GM18517 (cell line): ENCODE measurements around the gene SET.
A peak's percentile ranks its signal among the peaks of the same experiment; 100 is the strongest.
"Not testable (repeated sequence)": the region's sequence is repeated elsewhere in the genome, so short reads cannot be mapped to it uniquely, and the experiment has no call there.

Experiments used
- ATAC-seq: cut with Tn5 transposase; IDR thresholded peaks from one replicate; pipeline ENCODE4 v1.9.1; 2021; ENCODE audit warnings: mild to moderate bottlenecking, moderate library complexity; ENCODE audit not compliant: unreplicated experiment

SET gene, protein sequence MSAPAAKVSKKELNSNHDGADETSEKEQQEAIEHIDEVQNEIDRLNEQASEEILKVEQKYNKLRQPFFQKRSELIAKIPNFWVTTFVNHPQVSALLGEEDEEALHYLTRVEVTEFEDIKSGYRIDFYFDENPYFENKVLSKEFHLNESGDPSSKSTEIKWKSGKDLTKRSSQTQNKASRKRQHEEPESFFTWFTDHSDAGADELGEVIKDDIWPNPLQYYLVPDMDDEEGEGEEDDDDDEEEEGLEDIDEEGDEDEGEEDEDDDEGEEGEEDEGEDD

DNA sequence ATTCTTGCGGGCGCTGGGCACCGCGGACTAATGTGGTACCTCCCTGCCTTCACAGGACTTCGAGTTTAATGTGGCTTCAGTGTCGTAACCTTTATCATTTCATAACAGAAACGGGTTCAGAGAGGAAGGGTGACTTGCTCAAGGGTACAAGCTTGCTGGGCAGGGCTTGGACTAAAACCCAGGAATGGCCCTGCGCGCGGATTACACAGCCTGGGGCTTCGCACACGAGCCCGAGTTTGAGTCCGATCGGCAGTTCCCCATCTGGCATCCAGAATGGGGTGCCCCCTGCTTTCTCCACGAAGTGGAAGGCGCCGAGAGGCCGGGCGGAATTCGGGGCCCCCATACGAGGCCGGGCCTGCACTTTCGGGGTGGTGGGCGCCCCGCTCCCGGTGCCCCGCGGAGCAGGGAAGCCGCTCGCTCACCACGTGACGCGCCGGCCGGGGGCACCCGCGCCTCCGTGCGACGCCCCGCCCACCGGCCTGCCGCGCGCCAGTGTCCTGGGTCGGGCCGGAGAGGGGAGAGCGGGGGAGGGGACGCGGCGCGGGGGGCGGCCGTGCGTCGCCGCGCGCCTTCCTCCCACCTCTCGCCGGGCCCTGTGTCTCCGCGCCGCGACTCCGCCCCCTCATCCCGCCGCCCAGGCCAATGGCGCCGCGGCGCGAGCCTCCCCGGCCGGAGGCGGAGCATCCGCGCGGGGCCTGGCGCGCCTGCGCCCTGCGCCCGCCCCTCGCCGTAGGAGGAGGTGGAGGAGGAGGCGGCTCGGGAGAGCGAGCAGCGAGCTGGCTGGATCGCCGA, at the start of gene SET:
Gene SET, plus strand, starts transcription at position 722 of the 792 bp plus-strand sequence. CDS start 361 bp downstream, outside the sequence.
- ATAC-seq = peak; percentile 49

GRCh38 chr9:128640603-128641002, 48.4 kb upstream of the SET start:
- ATAC-seq = no peak

DNA sequence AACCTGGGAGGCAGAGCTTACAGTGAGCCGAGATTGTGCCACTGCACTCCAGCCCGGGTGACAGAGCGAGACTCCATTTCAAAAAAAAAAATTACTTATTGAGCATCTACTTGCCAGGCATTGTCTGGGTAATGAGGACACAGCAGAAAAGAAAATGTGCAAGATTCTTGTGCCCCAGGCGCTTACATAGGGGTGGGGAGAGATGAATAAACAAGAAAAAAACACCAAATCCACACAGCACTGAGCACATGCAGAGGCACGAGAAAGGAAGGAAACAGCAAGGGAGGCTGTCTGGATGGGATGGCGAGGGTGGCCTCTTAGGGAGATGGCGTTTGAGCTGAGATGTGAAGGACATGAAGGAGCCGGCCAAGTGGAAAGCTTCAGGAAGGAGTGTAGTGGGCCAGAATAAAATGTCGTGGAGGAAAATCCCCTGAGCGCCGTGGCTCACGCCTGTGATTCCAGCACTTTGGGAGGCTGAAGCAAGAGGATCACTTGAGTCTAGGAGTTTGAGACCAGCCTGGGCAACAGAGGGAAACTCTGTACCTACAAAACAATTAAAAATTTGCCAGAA, 46.3 kb upstream of the SET start:
- ATAC-seq = no peak

- ATAC-seq = peak; percentile 66
Observed at GRCh38 chr9:128643519-128644300, 45.3 kb upstream of the SET start.

GRCh38 chr9:128648206-128648605, 40.8 kb upstream of the SET start:
- ATAC-seq = not testable (repeated sequence)

- no peak for ATAC-seq
Observed at GRCh38 chr9:128651798-128652197, 37.2 kb upstream of the SET start.

- ATAC-seq = no peak
Observed at GRCh38 chr9:128653908-128654307, 35.1 kb upstream of the SET start.

DNA sequence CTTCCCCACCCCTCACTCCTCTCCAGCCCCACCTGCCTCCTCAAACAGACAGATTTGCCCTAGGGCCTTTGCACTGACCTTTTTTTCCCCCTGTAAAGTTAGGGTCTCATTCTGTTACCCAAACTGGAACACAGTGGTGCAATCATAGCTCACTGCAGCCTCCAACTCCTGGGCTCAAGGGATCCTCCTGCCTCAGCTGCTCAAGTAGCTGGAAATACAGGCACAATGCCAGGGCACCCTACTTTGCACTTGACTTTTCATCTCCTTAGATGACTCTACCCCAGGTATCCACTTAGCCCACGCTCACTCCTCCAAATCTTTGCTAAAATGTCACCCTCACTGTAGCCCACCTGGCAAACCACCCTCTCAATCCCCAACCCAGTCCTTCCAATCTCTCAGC, 34.5 kb upstream of the SET start:
- ATAC-seq = no peak

DNA sequence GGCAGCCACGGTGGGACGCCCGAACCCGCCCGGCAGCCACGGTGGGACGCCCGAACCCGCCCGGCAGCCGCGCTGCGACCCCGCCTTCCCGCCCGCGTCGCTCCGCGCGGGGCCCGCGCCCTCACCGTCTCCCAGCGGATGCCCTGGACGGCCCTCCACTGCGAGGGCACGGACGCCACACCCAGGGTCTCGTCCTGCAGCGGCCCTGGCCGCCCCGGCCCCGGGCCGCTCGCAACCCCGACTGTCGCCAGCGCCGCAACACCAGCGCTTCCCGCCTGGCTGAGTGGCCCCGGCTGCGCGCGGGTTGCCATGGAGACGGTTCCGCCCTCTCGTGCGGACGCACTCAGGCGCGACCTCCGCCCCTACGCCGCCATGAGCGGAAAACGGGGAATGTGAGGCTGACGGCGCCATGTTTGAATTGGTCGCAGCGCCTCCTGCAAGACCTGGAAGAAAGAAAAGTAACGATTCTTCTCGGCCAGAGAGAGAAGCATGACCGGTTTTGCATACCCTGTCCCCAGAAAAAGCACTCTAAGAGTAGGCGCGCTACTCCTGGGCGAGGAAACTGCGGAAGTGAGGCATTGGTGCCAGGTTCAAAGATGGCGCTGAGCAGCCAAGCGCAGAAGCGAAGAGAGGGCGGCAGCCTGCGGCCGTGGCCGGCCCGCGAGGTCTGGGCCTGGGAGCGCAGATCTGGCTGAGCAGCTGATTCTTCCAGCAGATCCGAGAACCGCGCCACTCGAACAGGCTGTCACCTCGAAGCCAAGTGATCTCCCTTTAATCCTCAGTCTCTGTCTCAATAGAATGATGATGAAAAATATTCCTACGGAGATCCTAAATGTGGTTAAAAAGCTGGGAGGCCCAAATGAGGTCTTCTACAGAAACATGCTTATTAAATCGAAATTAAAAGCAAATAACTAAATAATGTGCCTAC, 32.3 kb upstream of the SET start, which contains the start of gene DYNC2I2:
Gene DYNC2I2, minus strand, starts transcription at position 432 of the 928 bp plus-strand sequence. Its CDS starts 121 bp downstream, at position 311.
- ATAC-seq = peak; percentile 76

GRCh38 chr9:128657344-128657704, 31.7 kb upstream of the SET start:
- no peak for ATAC-seq

DNA sequence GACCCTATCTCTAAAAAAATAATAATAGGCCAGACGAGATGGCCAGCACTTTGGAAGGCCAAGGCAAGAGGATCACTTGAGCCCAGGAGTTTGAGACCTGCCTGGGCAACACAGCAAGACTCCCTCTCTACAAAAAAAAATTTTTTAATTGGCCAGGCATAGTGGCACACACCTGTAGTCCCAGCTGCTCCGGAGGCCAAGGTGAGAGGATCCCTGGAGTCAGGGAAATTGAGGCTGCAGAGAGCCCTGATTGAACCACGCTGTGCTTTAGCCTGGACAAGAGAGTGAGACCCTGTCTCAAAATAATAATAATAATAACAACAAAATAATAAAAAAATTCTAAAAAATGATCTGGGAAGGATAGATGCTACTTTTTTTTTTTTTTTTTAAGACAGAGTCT, 31.2 kb upstream of the SET start:
- no peak for ATAC-seq

DNA sequence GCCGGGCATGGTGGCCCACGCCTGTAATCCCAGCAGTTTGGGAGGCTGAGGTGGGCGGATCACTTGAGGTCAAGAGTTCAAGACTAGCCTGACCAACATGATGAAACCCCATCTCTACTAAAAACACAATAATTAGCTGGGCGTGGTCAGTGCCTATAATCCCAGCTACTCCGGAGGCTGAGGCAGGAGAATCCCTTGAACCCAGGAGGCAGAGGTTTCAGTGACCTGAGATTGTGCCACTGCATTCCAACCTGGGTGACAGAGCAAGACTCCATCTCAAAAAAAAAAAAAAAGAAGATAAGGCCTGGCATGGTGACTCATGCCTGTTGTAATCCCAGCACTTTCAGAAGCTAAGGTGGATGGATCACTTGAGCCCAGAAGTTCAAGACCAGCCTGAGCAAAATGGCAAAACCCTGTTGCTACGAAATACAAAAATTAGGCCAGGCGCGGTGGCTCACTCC, 22.5 kb upstream of the SET start:
- not testable (repeated sequence) for ATAC-seq

- ATAC-seq = no peak
Observed at GRCh38 chr9:128669786-128670185, 19.2 kb upstream of the SET start.

- ATAC-seq = no peak
Observed at GRCh38 chr9:128675382-128675781, 13.6 kb upstream of the SET start.

DNA sequence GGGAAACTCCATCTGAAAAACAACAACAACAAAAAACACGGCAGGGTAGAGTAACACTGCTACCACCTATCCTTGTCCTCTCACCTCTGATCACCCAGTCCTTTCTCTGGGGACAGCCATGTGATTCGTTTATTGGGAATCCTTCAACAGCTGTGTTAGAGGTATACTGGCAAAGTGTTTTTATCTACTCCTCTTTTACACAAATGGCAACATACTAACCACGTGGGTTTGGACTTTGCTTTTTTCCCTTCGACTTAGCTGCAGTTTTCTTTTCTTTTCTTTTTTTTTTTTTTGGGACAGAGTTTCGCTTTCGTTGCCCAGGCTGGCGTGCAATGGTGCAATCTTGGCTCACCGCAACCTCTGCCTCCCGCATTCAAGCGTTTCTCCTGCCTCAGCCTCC, 11.2 kb upstream of the SET start:
- ATAC-seq = no peak

DNA sequence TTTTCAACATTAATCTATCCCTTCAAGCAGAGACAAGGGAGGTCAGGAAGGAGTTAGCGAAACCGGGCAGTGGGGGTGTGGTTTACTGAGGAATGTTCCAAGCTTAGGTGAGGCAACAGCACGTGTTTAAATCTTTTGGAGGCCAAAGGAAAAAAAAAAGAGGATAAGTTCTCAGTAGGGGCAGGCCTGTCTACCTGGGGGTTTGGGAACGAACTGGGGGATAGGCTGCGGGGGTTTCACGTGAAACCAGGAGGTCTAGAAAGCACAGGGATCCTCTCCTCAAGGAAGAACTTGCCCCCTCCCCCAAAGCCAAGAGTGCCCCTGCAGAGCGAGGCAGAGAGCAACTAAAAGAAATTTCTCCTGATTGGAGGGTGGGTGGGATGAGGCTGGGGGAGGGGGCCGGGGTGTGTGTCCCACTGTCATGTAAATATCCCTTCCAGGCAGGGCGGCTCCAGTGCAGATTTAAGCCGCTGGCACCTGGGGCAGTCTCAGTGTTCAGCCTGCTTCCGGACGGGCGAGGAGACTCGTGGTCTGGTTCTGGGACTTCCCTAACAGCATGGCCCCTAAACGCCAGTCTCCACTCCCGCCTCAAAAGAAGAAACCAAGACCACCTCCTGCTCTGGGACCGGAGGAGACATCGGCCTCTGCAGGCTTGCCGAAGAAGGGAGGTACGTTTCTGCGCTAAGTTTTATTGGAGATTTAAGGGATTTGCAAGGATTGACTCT, 5.5 kb upstream of the SET start:
- no peak for ATAC-seq

DNA sequence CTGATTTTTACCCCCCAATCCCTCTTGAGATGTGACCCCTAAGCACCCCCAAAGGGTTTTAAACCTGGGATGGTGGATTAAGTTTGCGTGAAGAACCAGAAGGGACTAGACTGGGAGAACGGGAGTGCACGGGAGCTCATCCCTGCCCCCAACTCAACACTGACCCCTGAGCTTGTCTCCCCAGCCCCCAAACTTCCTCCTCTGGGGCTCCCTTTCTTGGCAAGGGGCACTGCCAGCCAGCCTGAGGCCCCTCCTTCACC, 5.0 kb upstream of the SET start:
- peak; percentile 4 for ATAC-seq

DNA sequence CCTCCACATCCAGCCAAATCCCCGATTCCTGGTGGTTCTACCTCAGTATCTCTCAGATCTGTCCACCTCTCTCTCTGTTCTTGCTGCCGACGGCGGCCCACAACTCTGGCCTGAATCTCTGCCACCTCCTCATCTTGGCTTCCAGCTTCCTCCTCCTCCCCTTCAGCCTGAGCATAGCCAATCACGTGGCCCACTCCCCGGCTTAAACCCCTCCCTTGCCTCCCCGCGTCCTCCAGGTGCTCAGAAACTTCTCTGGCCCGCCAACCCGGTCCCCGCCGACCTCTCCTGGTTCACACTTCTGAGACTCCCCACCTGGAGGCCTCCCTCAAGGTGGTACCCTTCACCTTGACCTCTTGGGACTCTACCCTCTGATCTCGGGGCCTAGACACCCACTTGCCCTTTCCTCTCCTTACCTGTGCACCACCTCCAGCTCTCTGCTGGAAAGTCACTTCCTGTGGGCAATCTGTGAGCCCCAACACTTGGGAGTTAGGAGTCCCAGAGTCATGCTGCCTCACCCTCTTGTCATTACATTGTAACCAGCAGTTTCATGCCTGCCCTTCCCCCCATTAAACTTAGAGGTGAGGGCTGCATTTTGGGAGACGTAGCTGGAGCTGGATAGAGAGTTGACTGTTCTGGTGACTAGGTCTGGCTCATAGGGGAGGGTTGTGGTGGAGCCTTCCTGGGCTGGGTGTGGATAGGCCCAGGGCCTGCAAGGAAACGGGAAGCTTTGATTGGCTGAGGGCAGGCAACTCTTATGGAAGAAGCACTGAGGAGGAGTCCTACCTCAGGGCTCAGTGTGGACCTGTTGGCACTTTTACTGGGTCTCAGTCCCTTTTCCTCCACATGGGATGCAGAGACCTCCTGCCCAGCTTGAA, 4.5 kb upstream of the SET start:
- peak; percentile 42 for ATAC-seq
